T47D (cell line): Measurements from ENCODE around the gene RALY.

ENCODE experiments used
- DNase-seq, 2 experiments: peaks; one replicate each; pipeline versions ENCODE4 v3.0.0 to v3.0.0-alpha.2; 2011 to 2012; ENCODE audit warnings: low read depth in 1 of 2, low spot score in 1 of 2
- JUND ChIP-seq: IDR thresholded peaks from 2 replicates; pipeline ENCODE4 v1.6.1; 2012; ENCODE audit warnings: low read depth
- in situ Hi-C: cut with HindIII; loops from 2 replicates; pipeline ENCODE4 v1.10.0; 2016; ENCODE audit warnings: low sequenced_read_pairs, low pct_unique_long_range_greater_than_20kb

The RALY gene

DNA sequence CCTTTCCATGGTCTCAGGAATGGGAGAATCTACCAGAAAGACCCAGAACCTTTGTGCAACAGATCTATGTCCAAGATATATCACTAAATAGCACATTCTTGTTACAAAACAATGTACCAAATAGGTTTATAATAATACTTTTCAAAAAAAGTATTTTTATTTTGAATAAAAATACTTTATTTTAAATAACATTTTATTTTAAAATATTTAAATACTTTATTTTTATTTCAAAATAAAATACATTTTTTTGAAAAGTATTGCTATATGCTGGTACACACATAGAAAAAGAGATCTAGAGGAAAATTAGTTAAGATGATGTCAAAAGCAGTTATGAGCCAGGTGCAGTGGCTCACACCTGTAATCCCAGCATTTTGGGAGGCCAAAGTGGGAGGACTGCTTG, 16.8 kb upstream of the RALY start:
- in situ Hi-C loops, result no loop called here
- no peak for DNase-seq
- TF ChIP-seq JUND, result no peak

DNA sequence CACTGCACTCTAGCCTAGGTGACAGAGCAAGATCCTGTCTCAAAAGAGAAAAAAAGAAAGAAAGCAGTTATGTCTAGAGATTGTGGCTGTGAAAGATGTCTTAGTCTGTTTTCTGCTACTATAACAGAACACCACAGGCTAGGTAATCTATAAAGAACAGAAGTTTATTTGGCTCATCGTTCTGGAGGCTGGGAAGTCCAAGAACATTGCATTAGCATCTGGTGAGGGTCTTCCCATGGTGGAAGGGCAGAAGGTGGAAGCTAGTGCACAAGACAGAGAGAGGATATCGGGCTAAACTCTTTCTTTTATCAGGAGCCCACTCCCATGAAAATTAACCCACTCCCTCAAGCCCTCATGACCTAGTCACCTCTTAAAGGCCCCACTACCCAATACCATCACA, 16.2 kb upstream of the RALY start:
- in situ Hi-C loops, result no loop called here

DNA sequence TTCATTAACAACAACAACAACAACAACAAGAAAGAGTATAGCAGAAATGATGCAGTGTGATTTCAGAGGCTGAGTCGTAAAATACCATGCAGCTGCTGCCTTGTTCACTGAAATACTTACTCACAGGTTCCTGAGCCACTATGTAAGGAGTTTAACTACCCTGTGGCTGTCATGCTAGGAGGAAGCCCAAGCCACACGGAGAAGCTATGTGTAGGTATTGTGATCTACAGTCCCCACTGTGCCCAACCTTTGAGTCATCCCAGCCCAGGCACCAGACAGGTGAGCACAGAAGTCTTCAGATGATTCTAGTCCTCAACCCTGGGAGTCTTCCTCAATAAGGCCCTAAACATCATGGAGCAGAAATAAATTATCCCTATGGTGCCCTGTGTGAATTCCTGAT, 14.6 kb upstream of the RALY start:
- in situ Hi-C loops, result no loop called here
- TF ChIP-seq JUND, result no peak
- DNase-seq, result no peak

More for the DNA sequence above, 16.2 kb upstream of the RALY start:
- no peak for TF ChIP-seq JUND
- no peak for DNase-seq

DNA sequence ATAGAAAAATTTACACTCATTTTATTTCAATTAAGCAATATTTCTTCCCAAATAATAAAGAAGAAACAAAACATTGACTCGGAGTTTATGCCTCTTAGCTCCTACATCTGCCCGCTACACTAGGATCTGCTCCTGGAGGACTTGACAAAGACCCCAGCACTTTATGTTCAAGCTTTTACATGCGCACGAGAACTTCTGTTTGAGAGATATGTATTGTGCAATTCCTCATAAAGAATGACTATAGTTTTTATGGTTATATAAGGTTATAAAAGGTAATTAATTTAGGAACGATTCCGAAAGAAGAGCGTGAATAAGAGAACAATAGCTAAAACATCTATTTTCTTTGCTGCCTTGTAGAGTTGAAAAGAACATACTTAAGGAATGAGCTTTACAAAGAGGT, 12.4 kb upstream of the RALY start:
- in situ Hi-C loops, result no loop called here
- DNase-seq, result no peak
- no peak for TF ChIP-seq JUND

DNA sequence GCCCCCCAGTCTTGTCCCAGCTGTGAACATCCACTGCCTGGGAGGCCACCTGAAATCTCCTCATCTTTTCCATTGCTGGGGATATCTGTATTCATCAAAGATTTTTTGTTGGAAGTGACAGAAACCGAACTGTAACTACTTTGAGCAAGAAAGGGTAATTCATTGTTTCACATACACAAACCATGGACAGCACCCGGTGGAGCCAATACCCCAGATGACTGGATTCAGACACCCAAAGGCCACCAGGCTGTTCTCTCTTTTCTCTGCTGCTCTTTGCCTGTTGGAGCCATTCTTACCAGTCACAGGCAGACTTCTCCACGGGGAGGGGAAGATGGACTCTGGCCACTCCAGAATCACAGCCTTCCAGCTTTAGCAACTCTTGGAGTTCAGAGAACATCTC, 11.7 kb upstream of the RALY start:
- TF ChIP-seq JUND, result no peak
- no peak for DNase-seq
- in situ Hi-C loops, result no loop called here

DNA sequence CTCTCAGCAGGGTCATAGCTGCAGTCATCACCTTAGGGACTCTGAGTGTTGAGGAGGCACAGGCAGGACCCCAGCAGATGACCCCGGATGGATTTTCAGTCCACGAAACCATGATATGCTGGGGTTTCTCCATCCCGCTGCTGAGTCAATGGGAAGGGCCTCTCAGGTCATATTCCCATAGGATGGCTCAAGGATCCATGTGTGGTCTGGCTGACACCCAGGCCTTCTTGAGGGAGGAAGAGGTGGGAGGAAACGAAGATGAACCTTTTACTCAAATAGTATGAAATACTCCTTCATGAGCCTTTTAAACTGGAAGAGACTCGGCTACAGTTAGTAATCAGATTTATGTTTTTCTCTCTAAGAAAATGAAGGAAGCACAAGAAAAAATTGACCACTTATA, 10.3 kb upstream of the RALY start:
- in situ Hi-C loops, result no loop called here
- no peak for DNase-seq
- no peak for TF ChIP-seq JUND

DNA sequence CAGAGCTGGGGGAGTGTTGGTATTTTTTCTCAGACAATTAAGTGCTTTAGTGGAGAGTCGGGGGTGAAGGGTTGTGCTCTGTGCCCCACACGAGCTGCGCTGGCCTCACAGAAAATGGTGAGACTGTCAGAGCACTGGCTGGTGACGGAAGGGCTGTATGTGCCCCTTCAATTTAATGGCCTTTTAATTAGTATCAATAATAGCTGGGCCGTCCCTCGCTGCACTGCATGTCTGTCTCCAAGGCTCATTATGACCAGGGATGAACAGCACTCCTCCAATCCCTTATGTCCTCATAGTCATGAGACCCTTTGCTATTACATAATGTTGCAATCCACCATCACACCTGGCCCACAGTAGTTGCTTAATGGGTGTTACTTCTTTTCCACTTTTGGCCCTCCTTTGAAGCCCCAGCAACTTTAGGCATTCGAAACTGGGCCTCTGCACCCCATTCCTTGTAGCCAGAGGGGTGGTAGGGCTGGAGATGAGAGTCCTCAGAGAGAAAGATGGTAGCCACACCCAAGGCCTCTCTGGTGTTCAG, 9.5 kb upstream of the RALY start:
- DNase-seq, result no peak
- no peak for TF ChIP-seq JUND
- in situ Hi-C loops, result no loop called here

DNA sequence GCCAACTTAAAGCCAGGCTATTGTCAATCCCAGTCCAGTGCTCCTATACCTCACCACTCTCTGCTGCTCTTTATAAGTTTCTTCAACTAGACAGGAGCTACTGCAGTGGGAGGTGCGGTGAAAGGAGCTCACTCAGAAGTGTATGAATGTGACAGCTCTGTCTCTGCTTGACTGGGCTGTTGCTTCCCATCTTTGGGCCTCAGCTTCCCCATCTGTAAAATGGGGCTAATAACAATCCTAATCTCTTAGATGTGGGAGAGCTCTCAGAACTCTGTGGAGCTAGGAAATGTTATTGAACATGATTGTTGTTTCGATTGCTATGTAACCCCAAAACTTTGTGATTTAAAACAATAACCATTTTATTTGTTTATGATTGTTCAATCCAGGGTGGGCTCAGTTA, 8.4 kb upstream of the RALY start:
- in situ Hi-C loops, result no loop called here
- no peak for TF ChIP-seq JUND
- DNase-seq, result no peak

DNA sequence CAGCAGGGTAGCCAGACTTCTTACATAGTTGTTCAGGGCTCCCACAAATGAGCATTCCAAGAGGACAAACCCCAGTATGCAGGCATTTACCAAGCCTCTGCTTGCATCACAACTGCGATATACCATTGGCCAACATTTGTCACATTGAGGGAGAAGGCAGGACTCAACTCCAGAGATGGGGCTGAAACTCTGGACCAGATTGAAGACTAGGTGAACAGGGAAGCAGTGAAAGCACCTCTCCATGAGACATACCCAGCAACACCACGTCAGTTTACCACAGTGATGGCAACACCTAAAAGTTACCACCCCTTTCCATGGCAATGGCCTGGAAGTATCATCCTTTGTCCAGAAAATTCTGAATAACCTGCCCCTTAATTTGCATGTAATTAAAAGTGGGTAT, 7.9 kb upstream of the RALY start:
- DNase-seq, result no peak
- no peak for TF ChIP-seq JUND
- in situ Hi-C loops, result no loop called here

DNA sequence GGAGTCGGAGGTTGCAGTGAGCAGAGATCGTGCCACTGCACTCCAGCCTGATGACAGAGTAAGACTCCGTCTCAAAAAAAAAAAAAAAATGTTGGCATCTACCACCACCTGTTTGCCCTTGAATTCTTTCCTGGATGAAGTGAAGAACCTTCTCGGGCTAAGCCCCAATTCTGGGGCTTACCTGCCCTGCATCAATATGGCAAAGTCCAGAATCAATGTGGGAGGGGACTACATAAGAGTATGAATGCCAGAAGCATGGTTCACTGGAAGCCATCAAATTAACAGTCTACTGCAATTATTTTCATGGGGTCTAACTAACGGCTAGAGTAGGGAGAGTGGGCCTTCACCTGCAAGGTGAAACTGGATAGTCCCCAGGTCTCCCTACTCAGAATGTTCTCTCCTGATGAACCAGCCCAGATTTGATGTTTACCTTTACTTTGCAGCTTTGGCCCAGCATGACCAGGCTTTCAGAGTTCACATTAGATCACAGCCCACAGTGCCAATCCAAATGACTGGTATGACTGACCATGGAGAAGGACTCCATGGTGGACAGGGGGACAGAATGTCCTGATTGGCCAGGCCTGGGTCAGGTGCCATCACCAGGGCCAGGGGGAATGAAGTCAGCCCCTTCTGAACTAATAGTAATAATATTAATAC, 7.0 kb upstream of the RALY start:
- DNase-seq, result no peak
- TF ChIP-seq JUND, result no peak
- in situ Hi-C loops, result no loop called here

DNA sequence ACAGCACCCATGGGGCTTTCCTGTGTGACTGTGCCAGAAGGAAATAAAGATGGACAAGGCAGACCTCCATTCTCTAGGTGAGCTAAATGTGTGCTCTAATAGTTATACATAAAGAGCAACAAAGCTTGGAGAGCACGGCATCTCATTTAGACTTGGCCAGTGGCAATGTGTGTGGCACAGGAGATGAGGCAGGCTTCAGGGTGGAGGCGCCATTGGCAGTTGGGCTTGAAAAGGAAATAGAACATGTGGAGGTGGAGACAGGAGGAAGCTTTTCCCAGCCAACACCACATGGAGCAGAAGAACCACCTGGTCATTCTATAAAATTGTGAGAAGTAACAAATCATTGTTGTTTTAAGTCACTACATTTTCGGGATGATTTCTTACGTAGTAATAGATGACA, 3.6 kb upstream of the RALY start:
- in situ Hi-C loops, result no loop called here
- no peak for DNase-seq
- TF ChIP-seq JUND, result no peak

DNA sequence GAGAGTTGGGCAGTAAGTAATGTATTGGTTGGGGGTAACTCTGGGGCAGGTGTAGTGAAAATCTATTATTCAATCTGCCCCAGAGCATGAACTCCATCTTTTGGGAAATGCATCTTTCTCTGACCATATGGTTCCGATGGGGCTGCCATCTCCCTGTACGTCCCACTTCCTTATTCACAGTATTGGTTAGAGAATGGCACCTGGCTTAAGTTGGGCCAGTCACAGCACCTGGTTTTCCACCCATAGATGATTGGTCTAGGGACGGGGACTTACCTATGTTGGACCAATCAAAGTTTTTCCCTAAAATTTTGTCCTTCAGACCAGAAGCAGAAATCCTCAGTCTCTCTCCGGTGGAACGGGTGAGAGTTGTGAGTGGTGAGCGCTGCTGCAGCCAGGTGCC, 2.2 kb upstream of the RALY start:
- TF ChIP-seq JUND, result no peak
- no peak for DNase-seq
- in situ Hi-C loops, result no loop called here

DNA sequence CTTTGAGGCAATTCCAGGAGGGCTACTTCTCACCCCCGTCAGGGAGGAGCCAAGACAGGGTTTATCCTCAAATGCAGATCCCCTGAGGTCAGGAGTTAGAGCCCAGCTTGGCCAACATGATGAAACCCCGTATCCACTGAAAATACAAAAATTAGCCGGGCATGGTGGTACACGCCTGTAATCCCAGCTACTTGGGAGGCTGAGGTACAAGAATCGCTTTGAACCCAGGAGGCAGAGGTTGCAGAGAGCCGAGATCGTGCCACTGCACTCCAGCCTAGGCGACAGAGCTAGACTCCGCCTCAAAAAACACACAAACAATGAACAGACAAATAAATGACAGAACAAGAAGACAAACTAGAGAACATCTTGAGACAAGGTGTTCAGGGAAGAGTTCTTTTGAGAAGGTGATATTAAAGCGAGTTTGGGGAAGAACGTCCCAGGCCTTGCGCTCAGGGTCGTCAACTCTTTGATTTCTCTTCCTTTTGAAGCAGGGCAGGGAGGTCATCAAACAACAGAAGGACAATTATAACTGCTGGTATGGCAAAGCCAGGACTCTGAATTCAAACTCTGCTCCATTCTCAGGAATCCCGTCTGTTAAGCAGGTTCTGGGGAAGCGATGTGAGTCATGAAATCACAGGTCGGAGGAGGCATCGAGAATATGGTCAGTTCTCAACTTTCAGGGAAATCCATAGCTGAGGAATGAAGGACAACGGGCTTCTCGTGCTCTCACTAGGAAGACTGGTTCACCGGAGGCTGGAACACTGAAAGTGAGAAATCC, 1.4 kb upstream of the RALY start:
- TF ChIP-seq JUND, result no peak
- in situ Hi-C loops, result no loop called here

More for the DNA sequence above, 1.4 kb upstream of the RALY start:
- DNase-seq, result no peak
